Measurements from ENCODE around the gene NAA80. TPM values are rescaled to one million over a fixed set of nuclear protein-coding genes. Genes with fewer than 3 reads are reported as not detected.

Gene NAA80
- total RNA-seq, 2 donors from 2014 or later, result 6.7 to 10.0 TPM

GRCh38 chr3:50270422-50271224 is 28.6 kb downstream of the NAA80 start:
- Histone ChIP-seq H3K27me3 (peaks cover 5% of the 10 kb centered on the region), H3K4me3 (peak overlapping the region; percentile 35), H3K27ac (peak overlapping the region; percentile 31), H3K9ac (ENCODE audit: low read depth in 2 of 2, low read length in 2 of 2) (peak overlapping the region; percentile 17 to 91), H3K4me1 (peaks cover 28% of the 10 kb centered on the region), H3K9me3 (no peaks in the 10 kb centered on the region), H3K36me3 (no peaks in the 10 kb centered on the region)
- DNase-seq, result no peak
- intact Hi-C loops (cut with DNase I), result loop anchor here (5.0 to 10.0 kb wide), 2 partner anchors 54 to 78 kb away; partner anchors contain the start of genes GNAT1, HYAL2 and TUSC2
- no peak for TF ChIP-seq CTCF (IDR thresholded peaks at IDR 0.05)

- no peak for TF ChIP-seq CTCF (IDR thresholded peaks at IDR 0.05)
- Histone ChIP-seq H3K9me3 (no peaks in the 10 kb centered on the region), H3K27me3 (peaks cover 5% of the 10 kb centered on the region), H3K27ac (peak overlapping the region; percentile 85), H3K36me3 (no peaks in the 10 kb centered on the region), H3K4me1 (peaks cover 28% of the 10 kb centered on the region), H3K4me3 (peak overlapping the region; percentile 35), H3K9ac (ENCODE audit: low read depth in 2 of 2, low read length in 2 of 2) (peak overlapping the region; percentile 88 to 91)
- intact Hi-C loops (cut with DNase I), result loop anchor here (5.0 to 10.0 kb wide), 2 partner anchors 55 to 78 kb away; partner anchors contain the start of genes GNAT1, HYAL2 and TUSC2
- DNase-seq, result no peak
Observed at GRCh38 chr3:50269977-50270413, 29.2 kb downstream of the NAA80 start.

- Histone ChIP-seq H3K9ac (ENCODE audit: low read depth in 2 of 2, low read length in 2 of 2) (peak overlapping the region; percentile 88 to 91), H3K36me3 (no peaks in the 10 kb centered on the region), H3K9me3 (no peaks in the 10 kb centered on the region), H3K27ac (peak overlapping the region; percentile 85), H3K4me3 (peak overlapping the region; percentile 35), H3K27me3 (peaks cover 5% of the 10 kb centered on the region), H3K4me1 (peaks cover 28% of the 10 kb centered on the region)
- DNase-seq, result no peak
- no peak for TF ChIP-seq CTCF (IDR thresholded peaks at IDR 0.05)
- intact Hi-C loops (cut with DNase I), result no loop called here
Observed at GRCh38 chr3:50269460-50269859, 29.7 kb downstream of the NAA80 start.

GRCh38 chr3:50268703-50269451 is 30.3 kb downstream of the NAA80 start, which contains the start of gene SEMA3B:
TSS of gene SEMA3B (plus strand) at chr3:50269147. CDS start at chr3:50269241, 94 bp downstream.
- intact Hi-C loops (cut with DNase I), result no loop called here
- Histone ChIP-seq H3K27ac (peak within 1 kb of the TSS; percentile 85), H3K4me1 (peaks cover 25% of the 10 kb centered on the region), H3K27me3 (peaks cover 4% of the 10 kb centered on the region), H3K9ac (ENCODE audit: low read depth in 2 of 2, low read length in 2 of 2) (peak within 1 kb of the TSS; percentile 88 to 91), H3K36me3 (no peaks in the 10 kb centered on the region), H3K9me3 (no peaks in the 10 kb centered on the region), H3K4me3 (peak within 1 kb of the TSS; percentile 35)
- TF ChIP-seq CTCF (IDR thresholded peaks at IDR 0.05), result no peak
- peak; percentile 88 for DNase-seq

GRCh38 chr3:50268276-50268675 is 30.9 kb downstream of the NAA80 start:
- peaks cover 19% of the 10 kb centered on the region for H3K4me1 ChIP-seq
- peak overlapping the region; percentile 35 for H3K4me3 ChIP-seq
- H3K9me3 ChIP-seq, result no peaks in the 10 kb centered on the region
- peak overlapping the region; percentile 88 to 91 for H3K9ac ChIP-seq (ENCODE audit: low read depth in 2 of 2, low read length in 2 of 2)
- no peak for DNase-seq
- intact Hi-C loops (cut with DNase I), result no loop called here
- H3K36me3 ChIP-seq, result no peaks in the 10 kb centered on the region
- peak overlapping the region; percentile 85 for H3K27ac ChIP-seq
- TF ChIP-seq CTCF (IDR thresholded peaks at IDR 0.05), result no peak
- H3K27me3 ChIP-seq, result no peaks in the 10 kb centered on the region
